Activated CD4-positive, CD25-positive, alpha-beta regulatory T cell treated with anti-CD3 and anti-CD28 coated beads, Interleukin-2, amount 50 U/mL, for 24 hours (primary cell): ENCODE measurements around the gene UAP1L1.
A peak's percentile ranks its signal among the peaks of the same experiment; 100 is the strongest.

Experiments
- ATAC-seq, 2 donors: fragments of 150-1000 bp; cut with Tn5 transposase; one replicate each; pipeline ENCODE4 v1.10.0; 2021; ENCODE audit warnings: mild to moderate bottlenecking in 1 of 2, moderate library complexity in 1 of 2

Gene UAP1L1

DNA sequence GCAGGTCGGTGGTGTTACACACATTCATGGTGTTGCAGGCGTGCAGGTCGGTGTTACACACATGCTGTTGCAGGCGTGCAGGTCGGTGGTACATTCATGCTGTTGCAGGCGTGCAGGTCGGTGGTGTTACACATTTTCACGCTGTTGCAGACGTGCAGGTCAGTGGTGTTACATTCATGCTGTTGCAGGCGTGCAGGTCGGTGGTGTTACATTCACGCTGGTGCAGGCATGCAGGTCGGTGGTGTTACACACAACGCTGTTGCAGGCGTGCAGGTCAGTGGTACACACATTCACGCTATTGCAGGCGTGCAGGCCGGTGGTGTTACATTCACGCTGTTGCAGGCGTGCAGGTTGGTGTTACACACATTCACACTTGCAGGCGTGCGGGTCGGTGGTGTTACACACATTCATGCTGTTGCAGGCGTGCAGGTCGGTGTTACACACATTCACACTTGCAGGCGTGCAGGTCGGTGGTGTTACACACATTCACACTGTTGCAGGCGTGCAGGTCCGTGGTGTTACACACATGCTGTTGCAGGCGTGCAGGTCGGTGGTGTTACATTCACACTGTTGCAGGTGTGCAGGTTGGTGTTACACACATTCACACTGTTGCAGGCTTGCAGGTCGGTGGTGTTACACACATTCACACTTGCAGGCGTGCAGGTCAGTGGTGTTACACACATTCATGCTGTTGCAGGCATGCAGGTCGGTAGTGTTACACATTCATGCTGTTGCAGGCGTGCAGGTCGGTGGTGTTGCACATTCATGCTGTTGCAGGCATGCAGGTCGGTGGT is 26.1 kb downstream of the UAP1L1 start:
- no peak for ATAC-seq

DNA sequence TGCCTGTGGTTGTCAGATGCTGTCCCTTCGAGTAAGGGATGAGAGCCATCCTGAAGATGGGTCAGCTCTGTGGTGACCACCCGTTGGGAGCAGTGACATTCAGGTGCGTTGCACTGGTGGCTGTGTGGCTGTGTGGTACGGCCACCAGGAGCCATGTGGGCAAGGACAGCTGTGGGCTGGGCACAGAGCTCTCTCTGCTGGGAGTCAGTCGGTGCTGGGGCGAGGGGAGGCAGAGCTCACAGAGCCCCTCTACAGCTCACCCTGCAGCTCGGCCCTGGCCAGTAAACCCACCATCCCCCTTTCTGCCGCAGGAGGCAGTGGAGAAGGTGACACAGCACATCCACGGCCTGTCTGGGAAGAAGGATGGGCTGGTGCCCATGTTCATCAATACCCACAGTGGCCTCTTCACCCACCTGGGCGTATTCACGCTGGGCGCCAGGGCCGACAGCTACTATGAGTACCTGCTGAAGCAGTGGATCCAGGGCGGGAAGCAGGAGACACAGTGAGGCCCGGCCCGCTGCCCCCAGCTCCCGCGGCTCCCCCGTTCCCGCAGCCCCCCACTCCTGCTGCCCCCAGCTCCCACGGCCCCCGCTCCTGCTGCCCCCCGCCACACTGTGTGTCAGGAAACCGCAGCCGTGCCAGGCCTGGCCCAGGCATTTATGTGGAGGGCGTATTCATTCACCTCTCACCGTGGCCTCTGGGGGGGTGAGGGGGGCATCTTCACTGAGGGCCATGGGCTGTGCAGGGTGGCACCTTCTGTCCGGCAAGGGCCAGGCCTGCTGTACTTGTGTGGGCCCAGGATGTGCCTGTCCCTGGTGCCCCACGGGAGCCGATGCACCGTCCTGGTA is 28.7 kb downstream of the UAP1L1 start:
- no peak for ATAC-seq

DNA sequence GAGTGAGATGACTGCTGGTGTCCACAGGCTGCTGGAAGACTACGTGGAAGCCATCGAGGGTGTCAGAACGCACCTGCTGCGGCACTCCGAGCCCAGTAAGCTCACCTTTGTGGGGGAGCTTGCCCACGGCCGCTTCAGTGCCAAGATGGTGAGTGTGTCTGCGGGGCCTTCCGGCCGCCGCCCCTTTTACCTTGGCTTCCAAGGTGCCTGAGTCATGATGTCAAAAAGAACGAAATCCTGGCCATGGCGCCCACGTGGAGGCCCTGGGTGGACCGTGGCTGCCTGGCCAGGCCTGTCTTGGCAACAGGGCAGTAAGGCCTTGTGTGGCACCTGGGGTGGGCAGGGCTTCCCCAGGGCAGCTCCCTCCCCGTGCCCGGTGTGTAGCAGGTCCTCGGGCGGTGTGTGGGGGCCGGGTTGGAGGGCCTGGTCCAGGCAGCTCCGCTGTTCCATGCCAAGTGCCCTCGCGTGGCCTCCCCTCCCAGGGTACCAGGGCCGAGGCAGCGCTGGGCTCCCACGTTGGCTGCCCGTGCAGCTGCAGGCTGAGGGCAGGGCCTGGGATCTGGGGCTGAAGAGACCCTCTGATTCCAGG is 29.4 kb downstream of the UAP1L1 start:
- ATAC-seq = no peak

DNA sequence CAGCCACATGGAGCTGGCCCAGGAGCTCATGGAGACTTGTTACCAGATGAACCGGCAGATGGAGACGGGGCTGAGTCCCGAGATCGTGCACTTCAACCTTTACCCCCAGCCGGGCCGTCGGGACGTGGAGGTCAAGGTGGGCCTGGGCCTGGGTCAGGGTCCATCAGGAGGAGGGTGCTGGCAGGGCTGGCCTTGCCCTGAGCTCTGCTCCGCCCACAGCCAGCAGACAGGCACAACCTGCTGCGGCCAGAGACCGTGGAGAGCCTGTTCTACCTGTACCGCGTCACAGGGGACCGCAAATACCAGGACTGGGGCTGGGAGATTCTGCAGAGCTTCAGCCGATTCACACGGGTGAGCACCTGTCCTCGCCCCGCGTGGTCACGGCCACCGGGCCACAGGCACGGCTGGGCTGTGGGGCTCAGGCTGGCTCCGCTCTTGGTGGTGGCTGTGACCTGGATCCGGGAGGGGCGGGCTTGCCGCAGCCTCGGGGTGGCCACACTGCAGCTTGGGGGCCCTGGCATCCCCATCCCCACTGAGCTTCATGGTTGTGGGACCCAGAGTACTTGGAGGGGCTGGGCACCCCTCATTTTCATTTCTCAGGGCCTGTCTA is 30.1 kb downstream of the UAP1L1 start:
- peak in 1 of 2 donors; percentile 5 for ATAC-seq

DNA sequence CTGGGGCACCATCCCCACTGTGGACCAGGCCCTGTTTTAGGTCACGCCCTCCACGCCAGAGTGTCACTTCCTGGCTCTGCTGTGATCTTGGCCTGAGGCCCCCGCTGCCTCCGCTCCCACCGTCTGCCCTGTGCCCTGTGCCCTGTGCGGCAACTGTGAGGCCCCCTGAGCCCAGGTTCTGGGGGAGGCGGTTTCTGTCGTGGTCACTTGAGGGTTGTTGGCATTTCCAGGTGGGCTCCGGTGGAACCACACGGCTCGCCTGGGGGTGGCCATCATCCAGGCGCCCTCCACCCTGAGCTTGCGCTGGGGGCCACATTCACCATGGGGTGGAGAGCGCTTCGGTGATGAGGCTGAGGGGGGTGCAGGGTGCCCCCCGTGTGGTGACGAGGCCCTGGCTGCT is 30.7 kb downstream of the UAP1L1 start:
- ATAC-seq = no peak

DNA sequence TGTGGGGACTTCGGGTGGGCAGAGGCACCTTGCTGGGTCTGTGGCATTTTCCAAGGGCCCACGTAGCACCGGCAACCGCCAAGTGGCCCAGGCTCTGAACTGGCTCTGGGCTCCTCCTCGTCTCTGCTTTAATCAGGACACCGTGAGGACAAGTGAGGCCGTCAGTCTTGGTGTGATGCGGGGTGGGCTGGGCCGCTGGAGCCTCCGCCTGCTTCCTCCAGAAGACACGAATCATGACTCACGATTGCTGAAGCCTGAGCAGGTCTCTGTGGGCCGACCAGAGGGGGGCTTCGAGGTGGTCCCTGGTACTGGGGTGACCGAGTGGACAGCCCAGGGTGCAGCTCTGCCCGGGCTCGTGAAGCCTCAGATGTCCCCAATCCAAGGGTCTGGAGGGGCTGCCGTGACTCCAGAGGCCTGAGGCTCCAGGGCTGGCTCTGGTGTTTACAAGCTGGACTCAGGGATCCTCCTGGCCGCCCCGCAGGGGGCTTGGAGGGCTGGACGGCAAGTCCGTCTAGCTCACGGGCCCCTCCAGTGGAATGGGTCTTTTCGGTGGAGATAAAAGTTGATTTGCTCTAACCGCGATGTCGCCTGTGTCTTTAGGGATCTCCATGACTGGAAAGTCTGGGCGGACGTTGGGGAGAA is 31.4 kb downstream of the UAP1L1 start:
- ATAC-seq = no peak

DNA sequence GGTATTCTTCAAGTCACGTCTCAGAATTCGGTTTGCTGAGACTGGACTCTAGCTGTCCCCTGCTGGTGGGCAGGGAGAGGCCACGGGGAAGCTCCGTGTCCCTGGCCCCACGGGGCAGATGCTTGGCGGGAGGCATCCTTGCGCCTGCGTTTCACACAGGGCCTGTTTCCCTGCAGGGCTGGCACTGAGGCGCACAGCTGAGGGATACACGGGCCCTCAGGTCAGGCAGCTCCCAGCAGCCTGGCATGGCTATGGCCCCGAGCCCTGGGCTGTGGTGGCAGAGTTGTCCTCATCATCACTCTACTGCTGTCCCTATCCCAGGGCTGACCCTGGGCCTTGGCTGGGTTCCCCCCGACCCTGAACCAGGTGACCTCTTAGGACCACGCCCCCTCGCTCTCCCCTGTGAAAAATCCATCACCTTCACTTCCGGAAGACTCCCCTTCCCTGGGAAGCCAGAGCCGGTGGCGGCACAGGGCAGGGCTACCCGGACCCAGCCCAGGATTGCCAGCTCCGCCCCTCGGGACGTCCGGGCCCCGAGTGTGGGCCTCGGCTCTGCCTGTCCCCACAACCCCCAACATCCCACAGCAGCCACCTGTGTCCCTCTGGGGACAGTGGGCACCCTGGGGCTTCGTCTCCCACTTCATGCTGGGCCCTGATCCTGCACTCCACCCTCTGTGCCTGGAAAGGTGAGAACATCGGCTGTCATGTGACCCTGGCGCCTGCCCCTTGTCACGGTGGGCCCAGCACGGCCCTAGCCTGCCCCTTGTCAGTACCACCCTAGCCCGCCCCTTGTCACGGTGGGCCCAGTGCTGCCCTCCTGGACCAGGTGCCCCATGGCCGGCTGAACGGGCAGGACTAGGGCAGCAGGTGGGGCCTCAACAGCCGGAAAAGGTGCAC is 32.2 kb downstream of the UAP1L1 start:
- no peak for ATAC-seq

DNA sequence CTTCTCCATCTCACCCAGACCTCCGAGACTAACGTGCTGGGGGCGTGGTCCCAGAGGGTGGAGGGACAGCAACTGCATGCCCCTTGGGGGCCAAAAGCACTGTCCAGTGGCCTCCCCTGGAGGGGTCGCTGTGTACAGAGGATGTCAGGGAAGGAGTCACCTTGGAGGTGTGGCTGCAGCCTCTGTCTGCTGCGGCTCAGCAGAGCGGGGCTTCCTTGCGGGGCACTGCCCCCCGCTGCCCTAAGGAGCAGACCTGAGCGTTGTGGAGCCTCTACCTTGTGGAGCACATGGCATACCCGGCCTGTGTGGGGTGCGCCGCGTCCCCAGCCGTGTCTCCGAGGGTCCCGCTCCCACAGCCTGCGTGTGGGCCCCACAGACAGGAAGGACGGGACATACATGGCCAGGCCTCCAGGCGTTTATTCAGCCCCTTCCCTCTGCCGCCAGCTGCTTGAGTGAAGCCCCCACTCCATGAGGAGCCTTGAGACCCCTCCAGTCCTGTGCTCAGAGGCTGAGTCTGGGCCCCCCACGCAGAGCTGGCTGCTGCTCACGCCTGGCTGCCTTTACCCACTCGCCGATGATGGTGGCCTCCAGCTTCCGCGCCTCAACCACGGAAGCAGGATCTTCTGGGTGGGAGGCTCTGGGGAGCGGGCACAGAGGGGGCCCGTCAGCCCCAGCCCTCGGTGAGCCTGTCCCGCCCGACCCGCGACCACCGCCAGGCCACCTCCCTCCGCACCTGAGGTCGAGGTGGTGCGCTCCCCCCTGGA is 33.0 kb downstream of the UAP1L1 start:
- no peak for ATAC-seq

DNA sequence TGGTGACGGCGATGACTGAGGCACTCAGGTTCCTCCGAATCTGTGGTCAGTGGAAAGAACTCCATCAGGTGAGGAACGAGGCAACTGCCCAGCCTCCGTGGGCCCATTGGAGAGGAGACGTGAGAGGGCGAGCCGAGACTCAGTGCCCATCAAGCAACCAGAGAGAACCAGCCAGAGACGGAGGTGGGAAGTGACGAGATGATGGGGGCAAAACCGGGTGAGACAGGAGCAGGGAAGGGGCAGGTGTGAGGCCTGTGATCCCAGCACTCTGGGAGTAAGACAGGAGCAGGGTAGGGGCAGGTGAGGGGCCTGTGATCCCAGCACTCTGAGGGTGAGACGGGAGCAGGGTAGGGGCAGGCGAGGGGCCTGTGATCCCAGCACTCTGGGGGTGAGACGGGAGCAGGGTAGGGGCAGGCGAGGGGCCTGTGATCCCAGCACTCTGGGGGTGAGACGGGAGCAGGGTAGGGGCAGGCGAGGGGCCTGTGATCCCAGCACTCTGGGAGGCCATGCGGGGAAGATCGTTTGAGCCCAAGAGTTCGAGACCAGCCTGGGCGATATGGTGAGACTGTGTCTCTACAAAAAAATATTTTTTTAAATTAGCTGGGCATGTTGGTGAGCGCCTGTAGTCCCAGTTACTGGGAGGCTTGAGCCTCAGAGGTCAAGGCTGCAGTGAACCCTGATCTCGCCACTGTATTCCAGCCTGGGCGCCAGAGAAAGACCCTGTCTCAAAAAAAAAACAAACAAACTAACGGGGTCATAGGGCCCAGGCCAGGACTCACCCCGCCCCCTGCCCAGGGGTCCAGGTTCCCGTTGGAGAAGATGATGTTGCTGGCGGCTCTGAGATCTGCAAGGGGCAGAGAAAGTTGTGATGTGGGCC is 33.8 kb downstream of the UAP1L1 start:
- ATAC-seq = no peak

DNA sequence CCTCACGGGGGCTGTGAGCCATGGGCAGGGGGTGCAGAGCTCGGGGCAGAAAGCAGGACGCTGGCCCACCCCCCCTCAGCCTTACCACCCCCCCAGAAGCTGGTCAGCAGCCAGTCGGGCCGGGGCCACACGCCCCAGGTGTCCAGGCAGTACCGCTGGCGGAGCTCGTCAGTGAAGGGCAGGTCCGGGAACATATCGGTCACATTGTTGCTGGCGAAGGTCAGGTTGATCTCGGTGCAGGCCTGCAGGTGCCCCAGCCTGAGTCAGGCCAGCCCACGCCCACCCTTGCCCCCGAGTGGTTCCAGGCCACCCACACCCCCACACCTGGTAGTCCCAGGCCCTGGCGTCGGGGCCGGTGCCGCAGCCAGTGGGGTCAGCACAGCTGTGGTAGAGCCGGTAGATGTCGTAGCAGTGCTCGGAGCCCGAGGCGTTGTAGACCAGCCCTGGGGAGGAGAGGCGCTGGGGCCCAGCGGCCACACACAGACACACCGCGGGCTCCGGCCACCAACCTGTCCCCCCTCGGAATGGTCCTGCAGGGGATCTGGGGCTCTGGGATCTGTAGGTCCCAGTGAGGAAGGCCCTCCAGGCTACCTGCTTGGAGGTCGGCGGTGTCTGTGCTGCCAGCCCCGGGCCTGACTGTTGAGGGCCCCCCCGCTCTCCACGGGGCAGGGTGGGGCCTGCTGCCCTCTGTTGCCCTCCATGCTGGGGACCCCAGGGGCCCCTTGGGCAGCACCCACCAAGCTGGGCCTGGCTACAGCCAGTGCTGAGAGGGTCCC is 34.7 kb downstream of the UAP1L1 start:
- no peak for ATAC-seq

DNA sequence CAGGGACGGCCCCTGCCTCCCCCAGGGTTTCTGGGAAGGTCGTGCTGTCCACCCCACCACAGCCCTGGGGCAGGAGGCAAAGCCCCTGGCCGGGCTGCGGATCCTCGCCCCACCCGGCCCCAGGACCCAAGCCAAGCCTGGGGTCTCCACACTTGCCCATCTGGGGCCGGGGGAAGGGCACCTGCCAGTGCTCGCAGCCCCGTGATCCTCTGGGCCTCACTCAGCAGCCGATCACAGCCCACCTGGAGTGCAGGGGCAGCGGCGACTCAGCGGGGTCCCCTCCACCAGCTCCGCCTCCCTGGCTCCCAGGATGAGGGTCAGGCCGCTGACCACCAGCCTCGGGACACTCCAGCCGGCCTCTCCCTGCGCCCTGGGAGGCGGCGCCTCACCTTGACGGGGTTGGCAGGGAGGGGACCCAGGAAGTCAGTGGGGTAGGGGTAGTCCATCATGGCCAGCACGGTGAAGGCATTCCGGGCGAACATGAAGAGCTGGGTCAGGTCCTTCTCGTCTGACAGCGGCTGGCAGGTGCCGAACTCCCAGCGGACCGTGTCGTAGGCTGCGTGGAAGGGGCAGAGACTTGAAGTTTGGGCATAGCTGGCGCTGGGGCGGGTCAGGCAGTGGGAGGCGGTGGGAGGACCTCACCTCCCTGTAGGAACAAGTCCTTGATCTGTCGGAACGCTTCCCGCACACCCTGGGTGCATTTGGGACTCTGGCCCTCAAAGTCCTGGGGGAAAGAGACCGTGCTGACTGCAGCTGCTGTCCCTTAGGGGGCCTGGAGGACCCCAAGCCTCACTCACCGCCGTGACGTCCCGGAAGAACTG is 35.5 kb downstream of the UAP1L1 start:
- no peak for ATAC-seq

DNA sequence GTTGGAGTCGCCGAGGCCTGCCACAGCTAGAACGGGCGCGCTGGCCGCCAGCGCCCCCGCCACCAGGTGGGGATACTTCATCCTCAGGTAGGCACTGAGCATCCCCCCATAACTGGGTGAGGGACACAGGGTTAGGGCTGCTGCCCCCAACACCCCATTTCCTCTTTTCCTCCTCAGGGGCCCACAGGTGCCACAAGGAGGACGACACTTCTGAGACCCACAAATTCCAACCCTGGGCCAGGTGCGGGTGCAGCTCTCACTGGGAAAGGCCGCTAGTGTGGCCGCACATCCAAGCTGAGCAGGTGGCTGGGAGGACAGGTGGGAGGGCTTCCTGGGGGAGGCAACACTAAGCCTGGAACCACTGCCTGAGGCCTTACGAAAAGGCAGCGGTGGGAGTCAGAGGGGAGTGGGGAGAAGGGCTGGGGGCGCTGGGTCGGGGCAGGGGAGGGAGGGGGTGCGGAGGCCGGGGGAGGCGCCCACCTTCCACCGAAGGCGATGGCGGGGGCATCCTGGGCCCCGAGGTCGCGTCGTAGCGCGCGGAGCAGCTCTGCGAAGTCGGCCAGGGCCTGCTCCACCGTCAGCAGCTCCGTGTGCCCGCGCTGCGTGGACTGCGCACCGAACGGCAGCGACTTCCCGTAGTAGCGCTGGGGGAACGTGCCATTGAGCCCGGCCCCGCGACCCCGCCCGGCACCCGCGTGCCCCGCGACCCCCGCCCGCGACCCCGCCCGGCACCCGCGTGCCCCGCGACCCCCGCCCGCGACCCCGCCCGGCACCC is 36.3 kb downstream of the UAP1L1 start:
- peak; percentile 44 to 48 for ATAC-seq

DNA sequence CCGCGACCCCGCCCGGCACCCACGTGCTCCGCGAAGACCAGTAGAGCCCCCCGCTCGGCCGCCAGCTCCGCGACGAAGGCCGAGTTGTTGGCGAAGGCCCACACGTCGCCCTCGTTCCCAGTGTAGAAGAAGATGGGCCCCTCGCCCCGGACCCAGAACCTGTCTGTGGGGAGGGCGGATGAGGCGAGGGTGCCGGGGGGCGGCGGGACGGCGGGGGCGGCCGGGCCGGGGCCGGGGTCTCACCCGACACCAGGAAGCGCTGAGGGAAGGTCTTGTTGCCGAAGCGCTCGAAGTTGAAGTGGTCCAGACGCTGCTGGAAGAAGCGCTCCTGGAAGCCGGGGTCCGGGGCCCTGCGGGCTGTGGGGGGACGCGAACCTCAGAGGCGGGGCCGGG is 36.9 kb downstream of the UAP1L1 start:
- ATAC-seq = peak; percentile 10 to 19

DNA sequence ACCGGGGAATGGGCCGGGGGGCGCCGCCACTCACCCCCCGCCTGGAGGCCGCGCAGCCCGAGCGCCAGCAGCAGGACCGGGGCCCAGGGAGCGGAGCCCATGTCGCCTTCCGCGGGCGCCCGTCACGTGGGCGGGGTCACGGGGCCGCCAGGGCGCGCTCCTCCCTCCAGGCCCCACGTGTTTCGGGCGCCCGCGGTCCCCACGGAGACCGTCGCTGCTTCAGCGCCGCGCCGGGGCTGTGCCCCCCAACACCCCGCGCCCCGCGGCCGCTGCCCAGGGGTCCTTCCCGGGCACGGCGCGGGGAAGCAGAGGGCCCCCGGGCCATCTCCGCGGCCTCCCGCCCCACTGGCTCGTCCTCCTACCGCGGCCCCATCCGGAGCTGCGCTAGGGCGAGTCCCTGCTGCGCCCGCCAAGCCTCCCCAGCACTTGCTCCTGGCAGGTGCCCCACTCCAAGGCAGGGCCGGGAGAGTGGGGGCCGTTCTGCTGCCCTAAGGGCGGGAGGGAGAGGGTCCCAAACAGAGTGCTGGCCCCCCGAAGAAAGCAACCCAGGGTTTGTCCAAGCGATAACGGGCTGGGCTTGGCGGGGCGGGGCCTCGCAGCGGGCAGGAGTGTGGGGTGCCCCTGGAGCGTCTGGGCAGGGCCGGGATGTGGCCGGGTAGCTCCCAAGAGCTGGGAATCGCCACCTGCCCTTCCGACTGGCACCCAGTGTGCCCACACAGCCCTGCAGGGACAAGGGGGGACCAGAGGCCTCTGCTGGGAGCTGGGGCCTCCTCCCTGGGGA is 37.5 kb downstream of the UAP1L1 start, which contains the start of gene DPP7:
Gene DPP7, minus strand, starts transcription at position 121 of the 781 bp plus-strand sequence. Its CDS starts 20 bp downstream, at position 101.
- peak; percentile 91 to 92 for ATAC-seq

DNA sequence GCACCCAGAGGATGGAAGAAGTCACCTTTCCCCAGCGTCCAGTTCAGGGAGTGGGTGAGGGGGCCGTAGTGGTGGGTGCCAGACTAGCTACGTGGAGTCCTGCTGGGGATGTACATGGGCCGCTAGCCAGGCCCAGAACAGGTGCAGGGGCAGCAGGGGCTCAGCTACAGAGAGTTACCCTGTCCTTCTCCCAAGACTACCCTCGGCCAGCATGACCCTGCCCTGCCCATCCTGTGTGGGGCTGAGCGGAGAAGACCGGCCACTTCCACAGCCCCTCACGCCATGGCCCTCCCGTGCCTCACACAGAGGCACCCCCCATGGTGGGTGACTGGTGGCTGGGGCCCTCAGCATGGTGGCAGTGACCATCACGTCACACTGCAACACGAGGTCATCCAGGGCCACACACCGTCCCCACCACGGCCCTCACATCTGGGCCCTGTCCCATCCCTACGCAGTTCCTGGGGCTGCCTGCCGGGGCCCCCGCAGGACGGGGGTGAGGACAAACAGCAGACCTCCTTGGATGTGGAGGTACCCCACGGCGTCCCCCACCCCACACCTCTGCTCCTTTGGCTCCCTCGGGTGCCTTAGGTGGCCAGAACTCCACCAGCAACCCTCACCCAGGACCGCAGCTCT is 38.2 kb downstream of the UAP1L1 start:
- ATAC-seq = no peak

DNA sequence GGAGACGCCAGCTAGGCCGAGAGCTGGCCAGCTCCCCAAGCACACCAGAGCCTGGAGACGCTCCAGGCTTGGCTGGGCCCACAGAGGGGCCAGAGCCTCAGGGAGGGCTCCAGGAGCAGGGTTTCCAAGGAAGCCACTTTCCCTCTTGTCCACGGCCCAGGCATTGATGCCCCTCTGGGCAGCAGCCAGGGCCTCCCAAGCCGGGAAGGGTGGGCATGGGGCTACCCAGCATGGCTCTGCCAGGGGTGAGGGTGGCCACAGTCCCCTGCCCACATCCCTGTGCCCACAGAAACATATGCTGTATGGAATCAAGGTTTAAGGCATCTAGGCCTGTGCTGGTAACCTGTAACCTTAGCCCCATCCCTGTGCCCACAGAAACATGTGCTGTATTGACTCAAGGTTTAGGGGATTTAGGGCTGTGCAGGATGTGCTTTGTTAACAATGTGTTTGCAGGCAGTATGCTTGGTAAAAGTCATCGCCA is 38.8 kb downstream of the UAP1L1 start:
- no peak for ATAC-seq
